Measurements from ENCODE around the gene VEPH1. TPM values are rescaled to one million over a fixed set of nuclear protein-coding genes. Genes with fewer than 3 reads are reported as not detected.

The VEPH1 gene
- total RNA-seq, 1 donor from 2014 or later = 2.8 TPM

GRCh38 chr3:157479464-157480243 is 23.6 kb downstream of the VEPH1 start:
- DNase-seq (ENCODE audit: low spot score) = no peak

DNA sequence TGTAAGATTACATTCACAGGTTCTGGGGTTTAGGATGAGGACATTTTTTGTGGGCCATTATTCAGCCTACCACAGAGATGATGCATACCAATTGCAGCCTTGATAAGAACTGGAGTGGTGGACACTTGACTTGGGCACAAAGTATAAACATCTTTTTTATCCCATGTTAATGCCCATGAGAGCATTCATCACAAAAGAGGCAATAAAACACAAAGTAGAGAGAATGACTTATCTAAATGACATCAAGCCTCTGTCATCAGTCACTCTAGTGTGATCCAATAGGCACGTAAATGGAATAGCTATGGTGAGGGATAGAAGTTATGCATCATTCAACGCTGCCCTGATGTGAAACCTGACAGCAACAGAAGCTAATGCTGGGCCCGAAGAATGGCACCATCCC is 25.8 kb downstream of the VEPH1 start:
- no peak for DNase-seq (ENCODE audit: low spot score)

DNA sequence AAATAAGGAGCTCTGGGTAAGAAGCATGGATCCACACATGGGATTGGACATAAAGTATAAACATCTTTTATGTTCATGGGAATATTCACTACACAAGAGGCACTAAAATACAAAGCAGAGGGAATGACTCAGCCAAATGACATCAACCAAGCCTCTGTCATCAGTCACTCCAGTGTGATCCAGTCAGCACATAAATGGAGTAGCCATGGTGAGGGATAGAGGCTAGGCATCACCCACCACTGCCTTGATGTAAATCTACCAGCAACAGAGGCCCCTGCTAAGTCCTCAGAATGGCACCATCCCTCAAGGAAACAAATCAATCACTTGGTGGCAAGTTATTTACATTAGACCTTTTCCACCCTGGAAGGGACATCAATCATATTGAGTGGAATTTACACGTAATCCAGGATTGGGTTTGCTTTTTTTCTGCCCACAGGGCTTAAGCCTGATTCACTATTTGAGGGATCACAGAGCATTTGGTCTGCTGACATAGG is 27.2 kb downstream of the VEPH1 start:
- no peak for DNase-seq (ENCODE audit: low spot score)

DNA sequence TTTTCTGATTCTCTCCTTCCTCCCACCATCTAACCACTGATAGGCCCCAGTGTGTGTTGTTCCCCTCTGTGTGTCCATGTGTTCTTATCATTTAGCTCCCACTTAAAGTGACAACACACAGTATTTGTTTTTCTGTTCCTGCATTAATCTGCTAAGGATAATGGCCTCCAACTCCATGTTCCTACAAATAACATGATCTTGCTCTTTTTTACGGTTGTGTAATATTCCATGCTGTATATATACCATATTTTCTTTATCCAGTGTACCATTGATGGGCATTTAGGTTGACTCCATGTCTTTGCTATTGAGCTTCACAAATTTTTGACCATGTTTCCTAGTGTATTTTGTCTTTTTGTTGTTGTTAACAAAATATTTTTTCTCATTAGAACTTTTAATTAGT is 30.6 kb downstream of the VEPH1 start:
- DNase-seq (ENCODE audit: low spot score) = no peak

- no peak for DNase-seq (ENCODE audit: low spot score)
Measured at GRCh38 chr3:157471064-157471463, 32.2 kb downstream of the VEPH1 start.

DNA sequence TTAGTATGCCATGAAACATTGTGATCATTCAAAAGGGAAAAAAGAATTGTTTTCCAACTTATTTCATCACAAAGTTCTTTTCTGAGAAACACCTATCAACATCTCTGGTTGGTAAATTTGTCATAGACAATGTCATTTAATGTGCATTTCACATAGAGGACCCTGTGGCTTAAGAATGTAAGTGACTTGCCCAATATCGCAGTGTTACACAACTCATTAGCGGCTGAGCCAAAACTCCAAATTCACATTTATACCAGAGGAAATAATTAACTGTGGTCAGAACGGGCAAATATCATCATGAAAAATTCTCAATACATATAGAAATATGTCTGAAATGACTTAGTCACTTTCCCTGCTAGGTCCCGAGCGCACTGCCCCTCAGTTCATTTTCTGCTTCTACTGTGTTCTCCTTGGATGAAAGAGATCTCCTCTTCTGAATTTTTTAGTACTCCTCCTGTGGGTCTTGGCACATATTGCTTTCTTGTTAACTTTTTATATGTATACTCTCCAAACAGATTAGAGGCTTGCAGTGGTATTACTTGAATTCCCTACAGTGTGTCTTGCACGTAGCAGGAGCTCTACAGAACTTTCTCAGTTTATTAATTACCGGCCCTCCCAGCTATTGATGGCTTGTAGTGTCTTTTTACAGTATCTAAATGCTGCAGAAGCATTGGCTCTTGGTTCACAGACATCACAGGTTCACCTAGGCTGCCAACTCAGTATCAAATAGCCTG is 33.5 kb downstream of the VEPH1 start:
- no peak for DNase-seq (ENCODE audit: low spot score)

GRCh38 chr3:157467200-157467599 is 36.0 kb downstream of the VEPH1 start:
- DNase-seq (ENCODE audit: low spot score) = no peak

- no peak for DNase-seq (ENCODE audit: low spot score)
Measured at GRCh38 chr3:157465741-157466140, 37.5 kb downstream of the VEPH1 start.

- no peak for DNase-seq (ENCODE audit: low spot score)
Measured at GRCh38 chr3:157464321-157464720, 38.9 kb downstream of the VEPH1 start.

DNA sequence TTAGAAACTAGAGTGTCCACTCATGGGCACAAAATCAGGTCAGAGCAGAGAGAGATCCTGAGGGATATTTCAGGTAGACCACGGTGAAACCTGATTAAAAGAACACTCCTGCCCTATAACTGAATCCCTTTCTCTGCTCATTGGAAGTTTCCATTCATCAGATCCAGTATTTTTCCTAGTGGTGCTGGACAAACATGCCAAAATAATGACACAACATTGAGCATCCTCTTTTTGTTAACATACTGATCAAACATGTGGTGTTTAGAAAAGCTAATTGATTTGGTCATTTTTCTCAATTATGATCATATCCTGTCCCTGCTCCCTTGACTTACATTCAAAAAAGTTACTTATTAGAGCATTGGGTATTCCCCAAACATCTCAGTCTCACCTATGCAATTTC is 39.4 kb downstream of the VEPH1 start:
- DNase-seq (ENCODE audit: low spot score) = no peak

GRCh38 chr3:157460253-157460652 is 43.0 kb downstream of the VEPH1 start:
- DNase-seq (ENCODE audit: low spot score) = no peak

GRCh38 chr3:157459706-157460105 is 43.5 kb downstream of the VEPH1 start:
- no peak for DNase-seq (ENCODE audit: low spot score)

GRCh38 chr3:157453824-157454223 is 49.4 kb downstream of the VEPH1 start:
- DNase-seq (ENCODE audit: low spot score) = no peak

DNA sequence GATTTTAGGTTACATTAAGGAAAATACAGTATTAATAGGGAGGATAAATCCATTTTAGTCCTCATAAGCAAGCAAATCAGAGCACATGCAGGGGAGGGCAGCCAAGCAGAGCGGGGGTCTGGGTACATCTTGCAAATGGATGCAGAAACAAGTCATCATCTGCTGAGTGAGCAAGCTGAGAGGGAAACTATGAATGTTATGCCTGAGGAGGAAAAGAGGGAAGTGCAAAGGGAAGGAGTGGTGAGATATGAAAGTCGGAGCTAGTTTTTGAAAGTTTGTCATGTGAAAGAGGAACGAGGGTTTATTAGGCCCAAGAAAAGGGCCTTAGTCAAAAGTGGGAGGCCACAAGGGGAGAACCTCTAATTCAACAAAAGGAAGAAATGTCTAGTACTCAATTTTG is 51.1 kb downstream of the VEPH1 start:
- no peak for DNase-seq (ENCODE audit: low spot score)

DNA sequence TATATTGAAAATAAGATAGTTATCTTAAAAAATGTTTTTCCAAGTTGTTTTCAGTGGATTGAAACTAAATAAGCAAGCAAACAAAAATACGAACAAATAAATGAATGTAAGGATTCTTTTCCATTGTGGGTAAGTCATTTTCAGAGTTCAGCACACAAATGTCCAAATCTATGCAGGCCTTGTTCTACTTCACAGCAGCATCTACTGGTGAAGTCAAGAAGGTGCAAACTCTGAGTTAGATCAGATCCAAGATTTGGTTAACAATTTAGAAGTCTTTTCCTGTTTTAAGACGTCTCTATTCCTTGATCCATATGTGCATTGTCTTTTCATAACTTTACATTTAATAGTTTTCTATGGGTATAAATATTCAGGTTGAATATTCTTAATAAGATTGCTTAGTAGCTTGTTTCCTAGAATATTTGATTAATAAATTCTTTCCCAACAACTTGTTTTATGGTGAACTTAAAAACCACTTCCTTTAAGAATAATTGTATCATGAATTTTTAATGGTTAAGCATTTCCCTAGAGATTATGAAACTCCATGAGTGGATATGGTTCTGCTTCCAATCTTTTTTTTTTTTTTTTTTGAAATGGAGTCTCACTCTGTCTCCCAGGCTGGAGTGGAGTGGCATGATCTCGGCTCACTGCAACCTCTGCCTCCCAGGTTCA is 56.1 kb downstream of the VEPH1 start:
- DNase-seq (ENCODE audit: low spot score) = no peak

- DNase-seq (ENCODE audit: low spot score) = no peak
Measured at GRCh38 chr3:157445857-157446256, 57.4 kb downstream of the VEPH1 start.

DNA sequence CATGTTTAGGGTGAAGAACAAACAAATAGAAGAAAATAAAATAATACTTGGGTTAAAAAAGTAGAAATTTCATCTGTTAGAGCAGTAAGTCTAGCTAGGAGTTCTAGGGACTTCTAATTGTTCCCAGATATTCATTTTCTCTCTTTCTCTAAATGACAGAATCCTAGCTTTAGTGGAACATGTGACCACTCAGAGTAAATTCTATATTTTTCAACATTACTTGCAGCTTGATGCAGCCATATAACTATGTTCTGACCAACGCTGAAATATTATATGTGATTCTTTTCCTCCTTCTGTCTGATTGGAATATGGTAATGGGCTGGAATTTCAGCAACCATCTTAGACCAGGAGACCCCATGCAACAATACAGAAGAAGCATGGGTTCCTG is 58.4 kb downstream of the VEPH1 start:
- no peak for DNase-seq (ENCODE audit: low spot score)

DNA sequence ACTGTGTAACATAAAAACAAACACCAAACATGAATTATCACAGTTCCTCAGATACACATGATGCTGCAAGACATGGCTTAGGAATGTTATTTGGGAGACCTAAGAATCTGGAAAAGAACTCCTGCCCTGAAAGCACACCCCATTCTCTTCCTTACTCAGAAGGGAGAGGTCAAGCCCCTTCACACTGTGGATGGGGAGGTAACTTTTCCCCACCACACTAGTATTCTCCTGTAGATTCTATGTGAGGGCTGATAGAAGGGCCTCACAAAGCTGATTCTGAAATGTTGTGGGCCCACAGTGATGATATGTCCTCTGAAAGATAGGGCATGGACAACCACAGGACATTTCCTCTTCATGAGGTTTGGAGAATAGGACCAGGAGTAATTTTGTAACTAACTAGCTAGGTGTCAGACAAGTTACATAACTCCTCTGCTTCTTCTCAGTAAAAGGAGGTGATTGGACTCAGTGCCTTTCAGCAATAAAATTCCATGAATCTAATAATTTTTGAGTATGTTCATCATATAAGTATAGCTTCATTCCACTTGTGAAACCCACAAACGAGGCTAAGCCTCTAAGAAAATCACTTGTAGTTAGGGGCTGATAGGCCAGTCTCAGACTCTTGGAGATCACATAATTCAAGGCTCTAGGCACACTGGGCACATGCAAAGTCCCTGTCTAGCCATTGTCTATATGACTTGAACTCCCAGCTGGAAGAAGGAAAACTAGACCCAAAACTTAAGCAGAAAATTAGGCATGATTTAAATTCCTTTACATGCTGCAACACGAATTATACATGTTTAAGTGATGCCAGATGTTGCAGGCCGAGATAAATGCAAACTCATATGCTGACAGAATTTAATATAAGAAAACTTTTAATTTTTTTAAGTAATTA is 59.1 kb downstream of the VEPH1 start:
- no peak for DNase-seq (ENCODE audit: low spot score)

GRCh38 chr3:157442729-157443128 is 60.5 kb downstream of the VEPH1 start:
- DNase-seq (ENCODE audit: low spot score) = no peak

GRCh38 chr3:157441102-157441624 is 62.1 kb downstream of the VEPH1 start:
- no peak for DNase-seq (ENCODE audit: low spot score)

- no peak for DNase-seq (ENCODE audit: low spot score)
Measured at GRCh38 chr3:157438194-157438730, 65.0 kb downstream of the VEPH1 start.
